Transverse colon (tissue), 4 donors: ENCODE data around the gene UTS2R. TPM values are rescaled to one million over a fixed set of nuclear protein-coding genes. Genes with fewer than 3 reads are reported as not detected.
A peak's percentile ranks its signal among the peaks of the same experiment; 100 is the strongest.
"Not testable (repeated sequence)": the region's sequence is repeated elsewhere in the genome, so short reads cannot be mapped to it uniquely, and the experiment has no call there.

Source experiments
- DNase-seq: peaks from one replicate; pipeline ENCODE4 v3.0.0-alpha.2; 2019
- H3K27ac ChIP-seq, 4 donors: fragments of 200-600 bp; sonication (generic); 2 replicates each; pipeline ENCODE4 v1.5.1; 2016 to 2018; ENCODE audit warnings: inconsistent platforms in 4 of 4
- H3K27me3 ChIP-seq: fragments of 200-600 bp; sonication (generic); 2 replicates; pipeline ENCODE4 v1.5.1; 2017; ENCODE audit warnings: inconsistent platforms
- H3K36me3 ChIP-seq, 4 donors: fragments of 200-600 bp; sonication (generic); 2 replicates each; pipeline ENCODE4 v1.5.1; 2017 to 2019; ENCODE audit warnings: inconsistent platforms in 4 of 4
- H3K4me1 ChIP-seq, 4 donors: fragments of 200-600 bp; sonication (generic); 2 replicates each; pipeline ENCODE4 v1.5.1; 2017 to 2020; ENCODE audit warnings: inconsistent platforms in 4 of 4
- H3K4me3 ChIP-seq, 4 donors: fragments of 200-600 bp; sonication (generic); 1 replicate in 1 of 4; 2 replicates in 3 of 4; pipeline versions ENCODE4 v1.5.1 to v1.6.1; 2017 to 2019; ENCODE audit warnings: inconsistent platforms in 4 of 4
- H3K9me3 ChIP-seq, 2 donors: fragments of 200-600 bp; sonication (generic); 2 replicates each; pipeline ENCODE4 v1.5.1; 2017 to 2019; ENCODE audit warnings: inconsistent platforms in 2 of 2
- CTCF ChIP-seq, 5 experiments: fragments of 200-600 bp in 3 of 5; fragments of 450-650 bp in 2 of 5; sonication (generic) in 3 of 5; IDR thresholded peaks; 1 replicate in 2 of 5; 2 replicates in 3 of 5; pipeline ENCODE4 v1.5.1; 2016 to 2017; ENCODE audit warnings: antibody characterized with exemption in 5 of 5, inconsistent platforms in 3 of 5, mild to moderate bottlenecking in 2 of 5, moderate library complexity in 1 of 5
- EP300 ChIP-seq: sonication (generic); formaldehyde crosslinking; IDR thresholded peaks from one replicate; pipeline ENCODE4 v1.6.1; 2017; ENCODE audit warnings: antibody characterized with exemption, low read depth
- POLR2A ChIP-seq: fragments of 450-650 bp; IDR thresholded peaks from one replicate; pipeline ENCODE4 v1.6.1; 2016; ENCODE audit warnings: antibody characterized with exemption, mild to moderate bottlenecking, moderate library complexity
- POLR2AphosphoS5 ChIP-seq, 3 donors: sonication (generic); formaldehyde crosslinking; IDR thresholded peaks; one replicate each; pipeline ENCODE4 v1.6.1; 2016; ENCODE audit warnings: antibody characterized with exemption in 3 of 3
- WGBS, 2 donors: methylation state at CpG; one replicate each; pipeline ENCODE4 v1.1.5; 2018; ENCODE audit warnings: low coverage in 1 of 2; 5-methylcytosine and 5-hydroxymethylcytosine counted together
- in situ Hi-C, 4 donors: fragments of 200-750 bp; cut with MboI; loops; one replicate each; pipeline versions ENCODE4 v1.15.0 to v1.15.1; 2017; ENCODE audit warnings: low sequenced_read_pairs in 3 of 4, low pct_ligation_motif_present in 1 of 4, low pct_unique_long_range_greater_than_20kb in 1 of 4
- intact Hi-C: fragments of 100-400 bp; cut with DNase I; formaldehyde crosslinking; loops from one replicate; pipeline ENCODE4 v1.15.1; 2023; ENCODE audit warnings: low total_unique reads
- total RNA-seq, 4 donors: library from RNA; depleted of rRNA; stranded (reverse); fragments of >200 nt; gene quantifications; one replicate each; pipeline ENCODE4 v1.1.0, GENCODE V29; 2016

Gene UTS2R
- total RNA-seq, 4 donors from 2014 or later = 0.48 TPM; not detected in 3

GRCh38 chr17:82346342-82347300 is 24.9 kb upstream of the UTS2R start:
- Histone ChIP-seq H3K4me1 (peaks cover 0 to 20% (median 11%) of the 10 kb centered on the region in 4 donors), H3K4me3 (no peak overlapping the region), H3K9me3 (no peaks in the 10 kb centered on the region), H3K27ac (peak overlapping the region in 2 of 4 donors; percentile 26 to 41), H3K27me3 (peaks cover 17% of the 10 kb centered on the region), H3K36me3 (no peaks in the 10 kb centered on the region)
- TF ChIP-seq POLR2AphosphoS5 (IDR thresholded peaks at IDR 0.05) (no peak), POLR2A (no peak), CTCF (IDR thresholded peaks at IDR 0.05) (no peak), EP300 (no peak)
- in situ Hi-C loops (no loop called here), intact Hi-C loops (no loop called here)
- WGBS, 2 donors = 33 to 44% methylated on average over 5 to 28 of the region's 28 CpGs
- DNase-seq = no peak

- DNase-seq, H3K9me3 ChIP-seq, H3K4me3 ChIP-seq, intact Hi-C loops, H3K27ac ChIP-seq, in situ Hi-C loops, H3K36me3 ChIP-seq: not testable (repeated sequence)
- H3K27me3 ChIP-seq = peaks cover 17% of the 10 kb centered on the region
- 78% methylated on average over 11 of the region's 11 CpGs; no CpG with 5 or more reads in 1 of the 2 donors for WGBS, 2 donors
- peaks cover 0 to 25% (median 11%) of the 10 kb centered on the region in 4 donors for H3K4me1 ChIP-seq
These were observed 23.6 kb upstream of the UTS2R start for GRCh38 chr17:82347994-82348393.

- Histone ChIP-seq H3K36me3 (no peaks in the 10 kb centered on the region), H3K4me1 (peaks cover 0 to 25% (median 11%) of the 10 kb centered on the region in 4 donors), H3K4me3 (no peak overlapping the region), H3K9me3 (no peaks in the 10 kb centered on the region), H3K27me3 (peaks cover 17% of the 10 kb centered on the region), H3K27ac (no peak overlapping the region)
- TF ChIP-seq POLR2AphosphoS5 (IDR thresholded peaks at IDR 0.05) = no peak
- no peak for TF ChIP-seq CTCF (IDR thresholded peaks at IDR 0.05)
- TF ChIP-seq POLR2A = no peak
- no peak for TF ChIP-seq EP300
- in situ Hi-C loops (no loop called here), intact Hi-C loops (no loop called here)
- DNase-seq = no peak
- 41 to 50% methylated on average over 2 to 9 of the region's 9 CpGs for WGBS, 2 donors
These were observed 23.1 kb upstream of the UTS2R start for GRCh38 chr17:82348434-82348833.

- 43 to 65% methylated on average over 6 to 11 of the region's 11 CpGs for WGBS, 2 donors
- Histone ChIP-seq H3K27ac (no peak overlapping the region), H3K9me3 (no peaks in the 10 kb centered on the region), H3K36me3 (no peaks in the 10 kb centered on the region), H3K27me3 (peaks cover 17% of the 10 kb centered on the region), H3K4me1 (peaks cover 0 to 25% (median 11%) of the 10 kb centered on the region in 4 donors), H3K4me3 (no peak overlapping the region)
- in situ Hi-C loops = no loop called here
- TF ChIP-seq CTCF (IDR thresholded peaks at IDR 0.05) (no peak), EP300 (no peak), POLR2A (no peak), POLR2AphosphoS5 (IDR thresholded peaks at IDR 0.05) (no peak)
- intact Hi-C loops = no loop called here
- no peak for DNase-seq
These were observed 22.7 kb upstream of the UTS2R start for GRCh38 chr17:82348866-82349265.
